Activated CD8-positive, alpha-beta memory T cell treated with anti-CD3 and anti-CD28 coated beads for 36 hours (primary cell): Measurements from ENCODE around the gene NEK7. TPM values are rescaled to one million over a fixed set of nuclear protein-coding genes. Genes with fewer than 3 reads are reported as not detected.
"Not testable (repeated sequence)": the region's sequence is repeated elsewhere in the genome, so short reads cannot be mapped to it uniquely, and the experiment has no call there.

Source experiments
- CTCF ChIA-PET: fragments of 350-600 bp; sonication (Branson Sonifier 250); formaldehyde crosslinking; loops from one replicate; lab custom pipeline; 2021; ENCODE audit warnings: antibody characterized with exemption; lab: Charles Lee
- POLR2A ChIA-PET: fragments of 350-600 bp; sonication (Branson Sonifier 250); formaldehyde crosslinking; loops from one replicate; lab custom pipeline; 2021; ENCODE audit warnings: antibody characterized with exemption; lab: Charles Lee
- total RNA-seq, 2 experiments: library from RNA; stranded (reverse); gene quantifications; one replicate each; pipeline ENCODE4 v1.2.3, GENCODE V29; 2021

NEK7 gene
- total RNA-seq, 2 experiments from 2014 or later: 64.7 to 68.7 TPM

DNA sequence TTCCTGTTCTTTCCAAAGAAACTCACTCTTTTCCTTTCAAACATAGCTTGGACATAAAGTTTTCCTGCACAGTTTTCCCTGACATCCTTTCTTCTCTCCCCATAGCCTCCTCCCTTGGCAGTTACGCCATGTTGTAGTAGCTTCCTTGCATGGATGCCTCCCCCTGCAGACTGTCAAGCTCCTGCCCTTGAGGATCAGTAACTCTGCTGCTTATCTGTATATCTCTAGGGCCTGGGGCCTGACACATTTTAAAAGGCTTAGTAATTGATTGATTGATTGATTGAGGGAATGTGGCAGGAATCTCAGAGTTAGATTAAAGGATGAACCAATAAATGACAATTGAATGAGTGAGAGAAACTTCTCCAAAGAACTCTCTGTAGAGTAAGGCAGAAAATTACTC lies 143.7 kb downstream of the NEK7 start:
- POLR2A ChIA-PET: no interaction called here
- CTCF ChIA-PET: no interaction called here

DNA sequence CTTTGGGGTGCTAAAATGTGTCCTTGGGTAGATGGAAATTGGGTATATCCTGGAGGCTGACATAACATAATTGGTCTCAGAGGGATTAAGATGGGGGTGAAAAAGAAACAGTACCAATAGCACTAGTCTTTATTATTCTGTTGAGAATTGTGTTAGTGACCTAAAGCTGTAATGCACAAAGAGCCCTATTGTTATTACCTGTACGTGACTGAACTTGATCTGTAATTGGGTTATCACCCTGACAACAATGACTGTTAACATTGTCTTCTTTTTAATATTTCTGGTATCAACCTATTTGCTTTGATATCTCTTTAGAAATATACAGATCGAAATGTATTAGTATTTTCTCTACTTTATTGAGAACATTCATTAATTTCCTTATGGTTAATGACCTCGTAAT lies 147.6 kb downstream of the NEK7 start:
- CTCF ChIA-PET: no interaction called here
- POLR2A ChIA-PET: no interaction called here

DNA sequence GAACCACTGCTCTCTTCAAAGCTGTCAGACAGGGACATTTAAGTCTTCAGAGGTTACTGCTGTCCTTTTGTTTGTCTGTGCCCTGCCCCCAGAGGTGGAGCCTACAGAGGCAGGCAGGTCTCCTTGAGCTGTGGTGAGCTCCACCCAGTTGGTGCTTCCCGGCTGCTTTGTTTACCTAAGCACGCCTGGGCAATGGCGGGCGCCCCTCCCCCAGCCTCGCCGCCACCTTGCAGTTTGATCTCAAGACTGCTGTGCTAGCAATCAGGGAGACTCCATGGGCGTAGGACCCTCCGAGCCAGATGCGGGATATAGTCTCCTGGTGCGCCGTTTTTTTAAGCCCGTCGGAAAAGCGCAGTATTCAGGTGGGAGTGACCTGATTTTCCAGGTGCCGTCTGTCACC lies 158.0 kb downstream of the NEK7 start:
- CTCF ChIA-PET, POLR2A ChIA-PET: not testable (repeated sequence)

DNA sequence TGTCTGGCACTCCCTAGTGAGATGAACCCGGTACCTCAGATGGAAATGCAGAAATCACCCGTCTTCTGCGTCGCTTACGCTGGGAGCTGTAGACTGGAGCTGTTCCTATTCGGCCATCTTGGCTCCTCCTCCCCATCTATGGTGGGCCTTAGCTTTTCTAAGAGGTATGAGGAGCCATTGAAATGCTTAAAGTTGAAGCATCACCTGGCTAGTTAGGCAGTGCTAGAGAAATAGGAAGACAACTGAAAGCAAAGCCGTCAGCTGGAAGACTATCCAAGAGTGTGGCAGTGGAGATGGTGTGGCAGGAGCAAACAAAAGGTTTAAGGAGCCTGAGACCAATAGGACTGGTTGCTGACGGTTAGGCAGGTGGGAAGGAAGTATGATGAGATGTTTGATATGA lies 158.5 kb downstream of the NEK7 start:
- CTCF ChIA-PET, POLR2A ChIA-PET: not testable (repeated sequence)

DNA sequence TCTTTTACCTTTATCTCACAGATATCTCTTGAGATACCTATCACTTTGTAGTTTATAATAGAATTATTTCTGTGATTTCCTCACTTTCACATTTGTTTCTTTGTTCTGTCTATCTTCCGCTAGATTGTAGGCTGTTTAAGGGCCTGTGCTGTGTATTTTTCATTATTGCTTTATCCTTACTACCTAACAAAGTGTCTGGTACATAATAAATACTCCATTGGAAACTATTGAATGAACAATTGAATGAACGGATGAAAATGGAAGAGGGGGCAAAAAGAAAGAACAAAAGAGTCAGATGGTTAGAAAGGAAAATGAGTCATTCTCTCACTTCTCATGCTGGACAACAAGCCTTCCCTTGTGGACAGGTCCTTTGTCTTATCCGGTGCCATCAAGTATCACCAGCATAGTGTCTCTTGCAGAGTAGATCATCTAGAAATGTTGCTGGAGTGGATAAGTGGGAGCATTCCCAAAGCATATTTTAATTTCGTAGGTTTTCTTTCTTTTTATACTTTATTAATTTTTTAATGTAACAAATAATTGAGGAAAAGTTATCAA lies 159.8 kb downstream of the NEK7 start:
- CTCF ChIA-PET: no interaction called here

DNA sequence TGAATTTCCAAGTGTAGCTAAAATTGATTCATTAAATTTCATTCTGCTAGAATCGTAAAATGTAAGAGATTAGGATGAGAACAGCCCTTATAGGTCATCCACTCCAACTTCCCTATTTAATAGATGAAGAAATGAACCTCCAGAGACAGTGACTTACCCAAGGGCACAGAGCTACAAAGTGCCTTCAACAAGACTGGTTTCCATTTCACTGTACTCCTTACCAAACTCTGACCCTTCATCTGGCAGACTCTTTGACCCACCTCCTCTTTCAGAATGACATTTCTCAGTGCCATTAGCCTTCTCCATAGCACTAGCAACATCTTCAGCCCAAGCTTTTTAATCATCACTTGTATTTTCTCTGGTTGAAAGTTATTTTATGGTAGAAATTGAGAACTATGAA lies 161.3 kb downstream of the NEK7 start:
- ChIA-PET POLR2A (no interaction called here), CTCF (no interaction called here)

More for the DNA sequence above, 159.8 kb downstream of the NEK7 start:
- POLR2A ChIA-PET: no interaction called here

DNA sequence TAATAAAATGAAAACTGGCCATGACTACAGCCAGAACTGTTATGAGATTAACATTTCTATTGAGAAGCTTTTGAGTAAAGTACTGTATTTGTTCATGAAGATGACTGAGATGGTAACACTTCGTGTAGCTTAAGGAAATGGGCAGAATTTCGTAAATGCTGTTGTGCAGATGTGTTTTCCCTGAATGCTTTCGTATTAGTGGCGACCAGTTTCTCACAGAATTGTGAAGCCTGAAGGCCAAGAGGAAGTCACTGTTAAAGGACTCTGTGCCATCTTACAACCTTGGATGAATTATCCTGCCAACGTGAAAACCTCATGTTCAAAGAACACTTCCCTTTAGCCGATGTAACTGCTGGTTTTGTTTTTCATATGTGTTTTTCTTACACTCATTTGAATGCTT lies 164.0 kb downstream of the NEK7 start:
- ChIA-PET CTCF (no interaction called here), POLR2A (no interaction called here)

DNA sequence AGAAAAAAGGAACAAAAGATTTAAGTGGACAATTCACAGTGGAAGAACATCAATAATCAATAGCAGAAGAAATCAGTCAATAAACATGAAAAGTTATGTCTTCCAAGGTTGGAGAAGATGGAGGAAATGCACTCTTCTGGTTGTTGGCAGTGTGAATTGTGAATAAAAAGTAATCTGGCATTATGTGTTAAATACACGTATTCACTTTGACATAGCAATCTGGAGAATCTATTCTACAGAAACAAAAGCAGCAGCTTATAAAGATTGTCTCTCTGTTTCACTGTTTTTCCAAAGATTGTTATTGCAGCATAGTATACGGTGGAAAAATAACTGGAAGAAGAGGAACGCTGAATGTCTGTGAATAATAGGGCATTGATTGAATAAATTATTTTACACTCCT lies 169.4 kb downstream of the NEK7 start:
- CTCF ChIA-PET: no interaction called here

DNA sequence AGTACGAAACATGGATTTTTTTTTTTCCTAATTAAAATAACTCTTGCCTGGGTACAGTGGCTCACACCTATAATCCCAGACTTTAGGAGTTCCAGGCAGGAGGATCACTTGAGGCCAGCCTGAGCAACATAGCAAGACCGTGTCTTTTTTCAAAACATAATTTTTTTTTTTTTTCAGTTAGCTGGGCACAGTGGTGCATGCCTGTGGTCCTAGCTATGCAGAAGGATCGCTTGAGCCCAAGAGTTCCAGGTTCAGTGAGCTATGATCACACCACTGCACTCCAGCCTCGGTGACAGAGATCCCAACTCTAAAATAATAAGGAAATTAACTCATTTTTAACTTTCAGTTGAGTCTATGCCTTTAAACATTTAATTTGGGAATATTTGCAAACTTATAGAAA lies 170.1 kb downstream of the NEK7 start:
- ChIA-PET CTCF (no interaction called here), POLR2A (no interaction called here)

More for the DNA sequence above, 169.4 kb downstream of the NEK7 start:
- POLR2A ChIA-PET: no interaction called here

DNA sequence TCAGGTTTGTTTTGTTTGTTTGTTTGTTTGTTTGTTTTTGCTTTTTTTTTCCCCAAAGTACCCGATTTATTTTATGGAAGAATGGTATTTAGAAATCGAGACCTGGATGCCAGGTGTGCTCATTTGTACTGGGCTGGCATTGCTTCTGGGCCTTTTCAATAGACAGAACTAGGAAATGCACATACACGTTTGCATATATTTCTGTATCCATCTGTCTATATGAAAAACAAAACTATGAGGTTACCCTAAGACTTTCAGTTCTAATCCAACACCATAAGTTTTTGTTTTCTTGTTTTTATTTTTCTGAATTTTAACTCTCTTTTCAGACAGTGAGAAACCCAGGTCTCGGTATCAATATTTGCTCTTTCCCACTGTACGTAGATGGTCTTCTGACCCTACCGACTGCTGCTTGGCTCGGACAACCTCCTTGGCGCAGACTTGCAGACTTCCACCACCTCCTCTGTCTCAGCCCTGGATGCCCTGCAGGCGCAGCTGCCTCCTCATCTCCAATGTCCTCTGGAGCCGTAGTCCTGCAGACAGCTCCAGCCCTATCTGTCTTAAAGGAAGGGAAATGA lies 171.7 kb downstream of the NEK7 start:
- CTCF ChIA-PET: interaction anchor here (0.5 kb wide), 1 partner anchor 16 kb away, joined by 3 read pairs; no protein-coding TSS in a partner anchor
- POLR2A ChIA-PET: no interaction called here

DNA sequence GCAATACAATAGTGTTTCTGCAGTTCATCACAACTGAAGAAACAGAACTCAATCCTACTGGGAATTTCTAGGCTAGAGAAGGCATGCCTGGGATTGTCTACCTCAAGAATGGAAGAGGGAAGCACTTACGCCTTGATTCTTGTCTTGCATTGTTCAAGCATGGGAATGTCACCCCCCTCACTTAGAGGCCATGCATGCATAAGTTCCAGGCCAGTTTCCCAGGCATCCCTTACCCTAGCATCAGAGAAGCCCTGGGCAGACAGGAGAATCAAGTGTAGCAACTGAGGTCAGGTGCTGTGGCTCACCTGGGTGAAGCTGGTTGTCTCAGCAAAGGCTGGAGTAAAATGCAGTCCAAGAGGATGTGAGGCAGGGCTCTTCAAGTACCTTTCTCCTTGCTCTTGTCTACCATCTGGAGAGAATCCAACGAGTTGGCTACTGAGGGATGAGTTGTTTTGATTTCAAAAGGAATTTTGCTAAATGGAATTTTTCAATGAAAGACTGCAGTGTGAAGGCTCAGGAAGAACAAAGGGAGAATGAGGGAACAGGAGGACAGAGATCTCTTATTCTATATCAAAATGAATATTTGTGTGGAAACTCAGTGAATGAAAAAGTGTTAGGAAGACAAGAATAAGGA lies 174.3 kb downstream of the NEK7 start:
- ChIA-PET POLR2A (no interaction called here), CTCF (no interaction called here)

DNA sequence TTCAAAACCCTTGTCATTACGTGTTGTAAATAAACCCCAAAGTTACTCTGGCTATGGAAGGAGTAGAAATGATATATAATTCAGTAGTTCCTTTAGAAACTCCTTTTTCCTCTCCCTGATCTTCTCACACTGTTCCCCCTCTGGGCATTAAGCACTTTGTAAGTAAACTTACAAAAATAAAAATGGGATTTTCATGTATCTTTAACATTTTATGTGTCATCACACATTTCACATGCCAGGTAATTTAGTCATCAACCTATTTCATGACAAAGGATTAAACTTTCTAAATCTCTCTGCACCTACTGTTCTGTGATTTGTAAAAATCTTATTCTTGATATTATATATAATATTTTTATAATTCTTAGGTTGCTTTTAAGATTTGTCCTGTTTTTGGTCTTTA lies 176.9 kb downstream of the NEK7 start:
- POLR2A ChIA-PET: no interaction called here
- CTCF ChIA-PET: no interaction called here

DNA sequence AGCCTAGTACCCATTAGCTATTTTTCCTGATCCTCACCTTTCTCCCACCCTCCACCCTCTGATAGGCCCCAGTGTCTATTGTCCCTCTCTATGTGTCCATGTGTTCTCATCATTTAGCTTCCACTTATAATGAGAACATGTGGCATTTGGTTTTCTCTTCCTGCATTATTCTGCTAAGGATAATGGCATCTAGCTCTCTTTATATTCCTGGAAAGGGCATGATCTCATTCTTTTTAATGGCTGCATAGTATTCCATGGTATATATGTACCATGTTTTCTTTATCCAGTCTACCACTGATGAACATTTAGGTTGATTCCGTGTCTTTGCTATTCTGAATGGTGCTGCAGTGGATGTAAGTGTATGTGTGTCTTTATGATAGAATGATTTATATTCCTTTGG lies 178.9 kb downstream of the NEK7 start:
- POLR2A ChIA-PET: no interaction called here
- CTCF ChIA-PET: no interaction called here

DNA sequence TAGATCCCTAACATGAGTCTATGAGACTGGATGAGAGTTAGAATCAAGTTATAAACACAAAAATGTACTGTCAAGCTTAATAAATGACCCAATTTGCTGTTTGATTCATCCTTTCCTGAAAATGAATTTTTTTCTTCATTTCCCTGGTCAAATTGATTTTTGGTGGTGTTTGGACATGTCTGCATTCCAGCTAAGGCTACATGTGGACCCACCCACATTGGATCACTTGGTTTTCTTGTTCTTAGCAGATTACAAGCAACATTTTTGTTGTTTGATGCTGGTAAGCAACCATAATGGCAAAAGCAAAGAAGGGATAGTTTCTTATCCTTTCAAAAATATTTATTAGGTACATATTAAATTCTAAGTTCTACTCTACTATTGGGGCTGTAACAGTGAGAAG lies 181.1 kb downstream of the NEK7 start:
- CTCF ChIA-PET: no interaction called here
- POLR2A ChIA-PET: no interaction called here

DNA sequence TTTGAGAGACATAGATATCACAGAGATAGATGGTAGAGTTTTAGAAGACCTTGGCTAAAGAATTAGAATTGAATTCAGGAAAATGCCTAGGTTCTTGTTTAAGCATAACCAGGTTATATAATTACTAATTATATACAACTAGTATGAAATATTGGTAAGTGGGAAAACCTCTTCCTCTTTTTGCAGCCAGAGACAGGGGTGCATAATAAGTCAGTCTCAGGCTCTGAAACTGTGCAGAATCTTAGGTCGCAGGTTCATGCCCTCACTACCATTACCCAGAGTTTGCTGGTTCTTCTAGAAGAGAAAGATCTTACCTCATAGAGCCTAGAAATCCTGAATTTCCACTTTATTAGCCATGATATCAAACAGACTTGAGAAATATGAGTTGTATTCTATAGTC lies 183.3 kb downstream of the NEK7 start:
- ChIA-PET POLR2A (no interaction called here), CTCF (no interaction called here)

DNA sequence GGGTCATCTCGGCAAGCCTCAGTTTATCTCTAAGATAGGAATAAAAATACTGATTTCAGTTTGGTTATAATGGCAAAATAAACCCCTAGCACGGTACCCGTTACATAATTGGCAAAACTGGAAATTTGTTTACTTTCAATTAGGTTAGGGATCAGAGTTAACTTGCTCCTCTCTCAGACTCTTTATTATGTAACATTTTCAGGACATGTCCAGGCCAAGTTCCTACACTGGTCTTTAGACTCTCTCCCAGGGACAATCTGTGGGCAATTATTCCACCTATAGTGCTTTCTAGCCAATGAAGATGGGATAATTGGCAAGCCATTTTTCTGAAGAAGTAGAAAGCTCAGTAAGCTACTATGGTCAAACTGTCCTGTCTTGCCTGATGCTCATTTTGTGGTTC lies 189.4 kb downstream of the NEK7 start:
- CTCF ChIA-PET: no interaction called here
- POLR2A ChIA-PET: no interaction called here

DNA sequence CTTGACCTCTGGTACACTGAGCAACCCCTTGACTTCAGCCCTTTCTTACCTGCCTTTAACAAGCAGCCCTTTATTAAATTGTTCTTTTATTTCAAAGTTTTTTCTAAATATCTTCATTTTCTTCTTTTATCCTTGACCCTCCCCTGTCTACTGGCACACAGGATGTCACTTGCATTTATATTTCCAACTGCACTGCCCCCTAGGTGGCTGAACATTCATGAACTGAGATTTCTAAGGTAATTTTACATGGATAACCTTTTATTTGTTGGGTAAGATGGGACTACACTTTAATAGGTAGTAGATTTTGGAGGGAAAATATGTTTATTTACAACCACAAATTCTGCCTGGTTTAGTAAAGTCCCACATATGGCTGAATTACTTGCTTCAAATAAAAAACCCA lies 193.7 kb downstream of the NEK7 start:
- ChIA-PET POLR2A (no interaction called here), CTCF (no interaction called here)

DNA sequence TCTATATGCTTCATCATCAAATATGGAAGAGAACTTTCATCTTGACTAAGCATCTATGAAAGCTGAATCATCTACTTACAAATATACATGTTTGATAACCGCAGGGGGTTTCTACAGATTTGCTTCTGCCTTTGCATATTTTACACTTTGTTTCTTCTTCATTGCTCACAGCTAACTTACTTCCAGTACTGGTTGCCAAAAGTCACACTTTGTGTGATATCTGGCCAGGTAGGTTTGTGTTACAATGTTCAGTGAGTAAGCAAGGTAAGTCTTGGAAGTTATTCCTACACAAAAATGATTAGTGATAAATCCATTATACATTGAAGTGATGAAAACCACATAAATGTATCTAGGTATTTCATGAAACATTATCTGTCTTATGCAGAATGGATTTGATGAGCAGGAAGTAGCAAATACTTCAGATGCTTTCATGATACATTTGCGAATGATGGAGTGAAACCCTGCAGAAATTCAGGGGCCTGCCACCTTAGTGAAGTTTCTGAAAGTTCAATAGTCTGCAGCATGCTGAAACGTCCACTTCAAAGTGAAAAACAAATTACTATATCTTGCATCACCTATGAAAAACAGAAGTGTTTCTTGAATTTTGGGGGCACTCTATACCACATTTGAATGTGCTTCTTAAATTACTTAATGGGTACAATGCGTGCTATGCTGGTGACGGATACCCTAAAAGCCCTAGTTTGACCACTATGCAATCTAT lies 196.3 kb downstream of the NEK7 start:
- CTCF ChIA-PET: no interaction called here

DNA sequence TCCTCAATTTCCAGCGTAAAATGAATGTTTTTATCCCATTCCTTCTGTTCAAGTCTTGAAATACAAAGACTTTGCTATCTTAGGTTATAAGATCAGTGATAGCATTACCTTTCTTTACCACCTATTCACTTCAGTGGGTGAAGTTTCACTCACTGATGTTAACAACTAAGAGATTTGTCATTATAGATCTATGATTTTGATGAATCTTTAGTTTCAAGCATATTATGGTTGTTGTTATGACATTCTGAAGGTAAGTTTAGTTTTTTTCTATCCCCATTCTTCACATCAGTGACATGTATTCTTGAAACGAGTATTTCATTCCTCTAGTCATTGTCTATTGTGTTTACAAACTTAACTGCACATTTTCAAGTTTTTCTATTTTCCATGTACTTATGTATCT lies 201.1 kb downstream of the NEK7 start:
- CTCF ChIA-PET: no interaction called here
- POLR2A ChIA-PET: no interaction called here

More for the DNA sequence above, 196.3 kb downstream of the NEK7 start:
- POLR2A ChIA-PET: no interaction called here

DNA sequence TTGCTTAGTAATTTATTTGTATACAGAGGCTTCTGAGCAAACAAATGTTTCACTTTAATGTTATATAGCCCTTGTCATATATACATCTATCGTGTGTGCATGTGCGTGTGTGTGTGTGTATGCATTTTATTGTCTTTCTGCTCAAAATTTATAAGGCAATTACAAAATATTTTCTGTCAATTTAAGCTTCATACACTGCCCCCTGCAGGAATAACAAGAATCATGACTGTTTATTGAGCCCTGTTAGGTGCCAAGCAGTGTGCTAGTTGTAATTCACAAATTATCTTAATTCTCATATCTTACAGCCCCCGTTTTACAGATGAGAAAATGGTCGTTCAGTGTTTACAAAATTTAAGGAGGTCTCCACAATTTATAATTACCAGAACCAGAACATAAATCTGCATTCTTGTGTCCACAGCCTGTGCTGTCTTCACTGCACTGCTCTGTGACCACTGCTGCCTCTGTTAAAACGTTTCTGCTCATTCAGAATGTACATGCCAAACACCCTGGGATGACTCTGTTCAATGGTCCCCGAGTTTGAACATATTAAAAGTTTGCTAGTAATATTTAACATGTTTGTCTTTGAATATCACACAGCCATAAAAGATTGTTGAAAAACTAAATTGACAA lies 202.3 kb downstream of the NEK7 start:
- ChIA-PET POLR2A (no interaction called here), CTCF (interaction anchor here (1.0 kb wide), 1 partner anchor 261 kb away, joined by 3 read pairs; no protein-coding TSS in a partner anchor)
